Measurements from ENCODE around the gene TXNDC12. TPM values are rescaled to one million over a fixed set of nuclear protein-coding genes. Genes with fewer than 3 reads are reported as not detected.

The TXNDC12 gene
- polyA plus RNA-seq, 1 donor from 2014 or later = 42.3 TPM

DNA sequence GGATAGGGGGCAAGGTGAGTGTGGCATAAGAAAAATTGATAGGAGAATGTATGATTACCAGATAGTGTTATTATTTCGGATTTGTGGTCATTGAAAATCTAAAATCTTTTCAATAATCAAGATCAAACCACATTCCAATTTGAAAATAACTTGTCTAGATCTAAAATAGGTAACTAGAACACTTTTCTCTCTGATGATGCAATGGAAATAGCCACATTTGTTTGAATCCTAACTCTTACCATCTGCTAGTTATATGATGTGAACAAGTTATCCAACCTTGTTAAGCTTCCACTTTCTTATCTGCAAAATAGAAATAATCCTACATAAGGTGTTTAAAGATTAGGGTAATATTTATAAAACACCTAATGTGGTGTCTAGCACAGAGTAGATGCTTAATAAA lies 4.9 kb upstream of the TXNDC12 start:
- TF ChIP-seq MXI1 (conservative IDR thresholded peaks at IDR 0.05; ENCODE audit: poor library complexity, severe bottlenecking) (no peak), CTCF (IDR thresholded peaks at IDR 0.05; ENCODE audit: poor library complexity, severe bottlenecking) (no peak), RAD21 (conservative IDR thresholded peaks at IDR 0.05) (no peak), EZH2 (IDR thresholded peaks at IDR 0.05; ENCODE audit: borderline replicate concordance, insufficient read depth, low read length, poor library complexity, severe bottlenecking) (no peak)
- TF ChIP-seq, protein P1, sequence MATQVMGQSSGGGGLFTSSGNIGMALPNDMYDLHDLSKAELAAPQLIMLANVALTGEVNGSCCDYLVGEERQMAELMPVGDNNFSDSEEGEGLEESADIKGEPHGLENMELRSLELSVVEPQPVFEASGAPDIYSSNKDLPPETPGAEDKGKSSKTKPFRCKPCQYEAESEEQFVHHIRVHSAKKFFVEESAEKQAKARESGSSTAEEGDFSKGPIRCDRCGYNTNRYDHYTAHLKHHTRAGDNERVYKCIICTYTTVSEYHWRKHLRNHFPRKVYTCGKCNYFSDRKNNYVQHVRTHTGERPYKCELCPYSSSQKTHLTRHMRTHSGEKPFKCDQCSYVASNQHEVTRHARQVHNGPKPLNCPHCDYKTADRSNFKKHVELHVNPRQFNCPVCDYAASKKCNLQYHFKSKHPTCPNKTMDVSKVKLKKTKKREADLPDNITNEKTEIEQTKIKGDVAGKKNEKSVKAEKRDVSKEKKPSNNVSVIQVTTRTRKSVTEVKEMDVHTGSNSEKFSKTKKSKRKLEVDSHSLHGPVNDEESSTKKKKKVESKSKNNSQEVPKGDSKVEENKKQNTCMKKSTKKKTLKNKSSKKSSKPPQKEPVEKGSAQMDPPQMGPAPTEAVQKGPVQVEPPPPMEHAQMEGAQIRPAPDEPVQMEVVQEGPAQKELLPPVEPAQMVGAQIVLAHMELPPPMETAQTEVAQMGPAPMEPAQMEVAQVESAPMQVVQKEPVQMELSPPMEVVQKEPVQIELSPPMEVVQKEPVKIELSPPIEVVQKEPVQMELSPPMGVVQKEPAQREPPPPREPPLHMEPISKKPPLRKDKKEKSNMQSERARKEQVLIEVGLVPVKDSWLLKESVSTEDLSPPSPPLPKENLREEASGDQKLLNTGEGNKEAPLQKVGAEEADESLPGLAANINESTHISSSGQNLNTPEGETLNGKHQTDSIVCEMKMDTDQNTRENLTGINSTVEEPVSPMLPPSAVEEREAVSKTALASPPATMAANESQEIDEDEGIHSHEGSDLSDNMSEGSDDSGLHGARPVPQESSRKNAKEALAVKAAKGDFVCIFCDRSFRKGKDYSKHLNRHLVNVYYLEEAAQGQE (IDR thresholded peaks at IDR 0.05; ENCODE audit: borderline replicate concordance) = no peak
- no peaks in the 10 kb centered on the region for H3K9me2 ChIP-seq (ENCODE audit: insufficient read depth, low read length)
- H3K9ac ChIP-seq (ENCODE audit: low read length) = no peak overlapping the region
- H2AFZ ChIP-seq (ENCODE audit: low read depth, low read length) = no peak overlapping the region
- H3K27me3 ChIP-seq (ENCODE audit: insufficient read depth, low read depth, low read length) = no peaks in the 10 kb centered on the region
- no peak overlapping the region for H3K27ac ChIP-seq (ENCODE audit: low read length)
- no peaks in the 10 kb centered on the region for H3K9me3 ChIP-seq (ENCODE audit: low read length)
- peaks cover 58% of the 10 kb centered on the region for H3K79me2 ChIP-seq (replicated peaks; ENCODE audit: insufficient read depth, low read length)
- H3K4me3 ChIP-seq (ENCODE audit: low read length) = peak overlapping the region; percentile 80
- peaks cover 3% of the 10 kb centered on the region for H4K20me1 ChIP-seq (ENCODE audit: insufficient read depth)
- no peak overlapping the region for H3K4me2 ChIP-seq (ENCODE audit: low read length)
- H3K36me3 ChIP-seq (ENCODE audit: insufficient read depth, low read length) = peaks cover 10% of the 10 kb centered on the region
- H3F3A ChIP-seq (ENCODE audit: insufficient read depth, low read length, poor library complexity, severe bottlenecking) = no peaks in the 10 kb centered on the region

- no peaks in the 10 kb centered on the region for H3F3A ChIP-seq (ENCODE audit: insufficient read depth, low read length, poor library complexity, severe bottlenecking)
- H3K79me2 ChIP-seq (replicated peaks; ENCODE audit: insufficient read depth, low read length) = peaks cover 64% of the 10 kb centered on the region
- H3K4me3 ChIP-seq (ENCODE audit: low read length) = peak overlapping the region; percentile 80
- H3K27ac ChIP-seq (ENCODE audit: low read length) = peak overlapping the region; percentile 45
- peak overlapping the region; percentile 44 for H3K9ac ChIP-seq (ENCODE audit: low read length)
- H2AFZ ChIP-seq (ENCODE audit: low read depth, low read length) = no peak overlapping the region
- no peaks in the 10 kb centered on the region for H3K27me3 ChIP-seq (ENCODE audit: insufficient read depth, low read depth, low read length)
- TF ChIP-seq MXI1 (conservative IDR thresholded peaks at IDR 0.05; ENCODE audit: poor library complexity, severe bottlenecking) (no peak), TAF1 (IDR thresholded peaks at IDR 0.05; ENCODE audit: low read depth) (no peak), SMC3 (conservative IDR thresholded peaks at IDR 0.05; ENCODE audit: poor library complexity) (no peak), RAD21 (conservative IDR thresholded peaks at IDR 0.05) (no peak), EP300 (conservative IDR thresholded peaks at IDR 0.05; ENCODE audit: poor library complexity, severe bottlenecking) (no peak), POLR2AphosphoS5 (IDR thresholded peaks at IDR 0.05) (no peak), CTCF (IDR thresholded peaks at IDR 0.05; ENCODE audit: poor library complexity, severe bottlenecking) (no peak), EZH2 (IDR thresholded peaks at IDR 0.05; ENCODE audit: borderline replicate concordance, insufficient read depth, low read length, poor library complexity, severe bottlenecking) (no peak)
- TF ChIP-seq, protein P1 (IDR thresholded peaks at IDR 0.05; ENCODE audit: borderline replicate concordance) = no peak
- peaks cover 6% of the 10 kb centered on the region for H3K36me3 ChIP-seq (ENCODE audit: insufficient read depth, low read length)
- peak overlapping the region; percentile 98 for H3K4me2 ChIP-seq (ENCODE audit: low read length)
- peaks cover 3% of the 10 kb centered on the region for H4K20me1 ChIP-seq (ENCODE audit: insufficient read depth)
- no peaks in the 10 kb centered on the region for H3K9me2 ChIP-seq (ENCODE audit: insufficient read depth, low read length)
- no peaks in the 10 kb centered on the region for H3K9me3 ChIP-seq (ENCODE audit: low read length)
Measured at GRCh38 chr1:52059321-52059720, 4.3 kb upstream of the TXNDC12 start.

Data from neural cell (in vitro differentiated cells).